ENCODE data around the gene AMER2. TPM values are rescaled to one million over a fixed set of nuclear protein-coding genes. Genes with fewer than 3 reads are reported as not detected.

AMER2 gene
- total RNA-seq, 1 donor from 2014 or later = not detected

GRCh38 chr13:25198647-25199046 is 26.6 kb upstream of the AMER2 start:
- no peak for DNase-seq (ENCODE audit: low spot score)
- Mint-ChIP-seq H3K4me3 (ENCODE audit: low read depth) (no peak overlapping the region), H3K36me3 (ENCODE audit: low read depth) (no peaks in the 10 kb centered on the region), H3K9me3 (no peaks in the 10 kb centered on the region), H3K27ac (no peak overlapping the region), H3K4me1 (ENCODE audit: low read depth) (no peaks in the 10 kb centered on the region), H3K27me3 (ENCODE audit: low read depth) (peaks cover under 1% of the 10 kb centered on the region)
- intact Hi-C loops (cut with micrococcal nuclease) = no loop called here

GRCh38 chr13:25196971-25197370 is 24.9 kb upstream of the AMER2 start:
- H3K9me3 Mint-ChIP-seq = no peaks in the 10 kb centered on the region
- no peak overlapping the region for H3K27ac Mint-ChIP-seq
- no peak for DNase-seq (ENCODE audit: low spot score)
- no peaks in the 10 kb centered on the region for H3K36me3 Mint-ChIP-seq (ENCODE audit: low read depth)
- intact Hi-C loops (cut with micrococcal nuclease) = no loop called here
- no peaks in the 10 kb centered on the region for H3K4me1 Mint-ChIP-seq (ENCODE audit: low read depth)
- H3K4me3 Mint-ChIP-seq (ENCODE audit: low read depth) = no peak overlapping the region
- H3K27me3 Mint-ChIP-seq (ENCODE audit: low read depth) = no peaks in the 10 kb centered on the region

- Mint-ChIP-seq H3K4me3 (ENCODE audit: low read depth) (no peak overlapping the region), H3K36me3 (ENCODE audit: low read depth) (no peaks in the 10 kb centered on the region), H3K27me3 (ENCODE audit: low read depth) (peaks cover 16% of the 10 kb centered on the region), H3K4me1 (ENCODE audit: low read depth) (no peaks in the 10 kb centered on the region), H3K9me3 (no peaks in the 10 kb centered on the region), H3K27ac (no peak overlapping the region)
- intact Hi-C loops (cut with micrococcal nuclease) = no loop called here
- no peak for DNase-seq (ENCODE audit: low spot score)
These were observed 20.8 kb upstream of the AMER2 start for GRCh38 chr13:25192936-25193335.

- Mint-ChIP-seq H3K27ac (no peak overlapping the region), H3K4me3 (ENCODE audit: low read depth) (no peak overlapping the region), H3K9me3 (no peaks in the 10 kb centered on the region), H3K4me1 (ENCODE audit: low read depth) (no peaks in the 10 kb centered on the region), H3K27me3 (ENCODE audit: low read depth) (peaks cover 16% of the 10 kb centered on the region), H3K36me3 (ENCODE audit: low read depth) (no peaks in the 10 kb centered on the region)
- intact Hi-C loops (cut with micrococcal nuclease) = no loop called here
- no peak for DNase-seq (ENCODE audit: low spot score)
These were observed 20.4 kb upstream of the AMER2 start for GRCh38 chr13:25192489-25192888.

GRCh38 chr13:25192052-25192451 is 20.0 kb upstream of the AMER2 start:
- no peak overlapping the region for H3K27ac Mint-ChIP-seq
- no peaks in the 10 kb centered on the region for H3K36me3 Mint-ChIP-seq (ENCODE audit: low read depth)
- peaks cover 16% of the 10 kb centered on the region for H3K27me3 Mint-ChIP-seq (ENCODE audit: low read depth)
- H3K4me3 Mint-ChIP-seq (ENCODE audit: low read depth) = no peak overlapping the region
- intact Hi-C loops (cut with micrococcal nuclease) = no loop called here
- H3K4me1 Mint-ChIP-seq (ENCODE audit: low read depth) = no peaks in the 10 kb centered on the region
- no peaks in the 10 kb centered on the region for H3K9me3 Mint-ChIP-seq
- no peak for DNase-seq (ENCODE audit: low spot score)

DNA sequence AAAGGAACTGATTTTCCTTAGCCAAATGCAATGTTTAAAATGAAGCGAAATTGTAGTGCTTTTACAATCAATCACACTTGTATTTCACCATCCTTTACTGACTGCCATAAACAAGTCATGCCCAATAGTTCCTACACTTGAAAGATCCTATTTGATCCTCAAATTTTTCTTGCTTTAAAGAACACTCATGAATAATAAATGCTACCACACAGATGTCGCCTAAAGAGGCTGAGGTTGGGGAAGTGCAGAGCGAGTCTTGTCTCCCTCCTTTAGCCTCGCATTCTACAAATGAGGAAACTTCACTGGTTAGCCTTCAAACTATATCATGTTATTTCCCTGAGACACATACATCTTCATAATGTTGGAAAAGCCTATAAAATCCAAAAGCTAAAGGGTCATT is 18.7 kb upstream of the AMER2 start:
- H3K4me1 Mint-ChIP-seq (ENCODE audit: low read depth) = no peaks in the 10 kb centered on the region
- intact Hi-C loops (cut with micrococcal nuclease) = no loop called here
- H3K27me3 Mint-ChIP-seq (ENCODE audit: low read depth) = peaks cover 16% of the 10 kb centered on the region
- no peaks in the 10 kb centered on the region for H3K36me3 Mint-ChIP-seq (ENCODE audit: low read depth)
- no peak overlapping the region for H3K4me3 Mint-ChIP-seq (ENCODE audit: low read depth)
- H3K27ac Mint-ChIP-seq = no peak overlapping the region
- H3K9me3 Mint-ChIP-seq = no peaks in the 10 kb centered on the region
- DNase-seq (ENCODE audit: low spot score) = no peak

DNA sequence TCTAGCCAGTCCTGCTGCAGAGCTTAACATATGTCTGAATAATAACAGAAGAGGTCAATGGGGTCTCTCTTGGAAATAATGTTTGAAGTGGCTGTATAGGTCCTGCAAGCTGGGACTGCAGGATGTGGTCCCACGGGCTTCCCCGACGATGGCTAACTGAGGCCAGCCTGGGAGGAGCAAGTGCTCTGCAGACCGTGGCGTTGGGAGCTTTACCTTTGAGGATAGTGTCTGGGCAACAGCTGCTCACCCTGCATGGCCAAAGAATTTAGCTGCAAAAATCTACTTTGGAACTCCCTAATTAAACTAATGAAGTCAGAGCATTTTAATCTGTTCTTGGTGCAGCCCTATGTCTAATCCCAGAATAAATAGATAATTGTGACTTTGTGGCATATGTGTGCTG is 18.2 kb upstream of the AMER2 start:
- no peak for DNase-seq (ENCODE audit: low spot score)
- Mint-ChIP-seq H3K4me3 (ENCODE audit: low read depth) (no peak overlapping the region), H3K36me3 (ENCODE audit: low read depth) (no peaks in the 10 kb centered on the region), H3K4me1 (ENCODE audit: low read depth) (no peaks in the 10 kb centered on the region), H3K27me3 (ENCODE audit: low read depth) (peaks cover 16% of the 10 kb centered on the region), H3K27ac (no peak overlapping the region), H3K9me3 (no peaks in the 10 kb centered on the region)
- intact Hi-C loops (cut with micrococcal nuclease) = no loop called here

GRCh38 chr13:25187596-25187995 is 15.5 kb upstream of the AMER2 start:
- peaks cover 30% of the 10 kb centered on the region for H3K27me3 Mint-ChIP-seq (ENCODE audit: low read depth)
- no peak overlapping the region for H3K27ac Mint-ChIP-seq
- intact Hi-C loops (cut with micrococcal nuclease) = no loop called here
- DNase-seq (ENCODE audit: low spot score) = no peak
- H3K9me3 Mint-ChIP-seq = no peaks in the 10 kb centered on the region
- H3K36me3 Mint-ChIP-seq (ENCODE audit: low read depth) = no peaks in the 10 kb centered on the region
- no peak overlapping the region for H3K4me3 Mint-ChIP-seq (ENCODE audit: low read depth)
- no peaks in the 10 kb centered on the region for H3K4me1 Mint-ChIP-seq (ENCODE audit: low read depth)

GRCh38 chr13:25186187-25186586 is 14.1 kb upstream of the AMER2 start:
- H3K36me3 Mint-ChIP-seq (ENCODE audit: low read depth) = no peaks in the 10 kb centered on the region
- no peak for DNase-seq (ENCODE audit: low spot score)
- H3K27me3 Mint-ChIP-seq (ENCODE audit: low read depth) = peaks cover 28% of the 10 kb centered on the region
- H3K4me3 Mint-ChIP-seq (ENCODE audit: low read depth) = no peak overlapping the region
- intact Hi-C loops (cut with micrococcal nuclease) = no loop called here
- no peaks in the 10 kb centered on the region for H3K9me3 Mint-ChIP-seq
- H3K4me1 Mint-ChIP-seq (ENCODE audit: low read depth) = no peaks in the 10 kb centered on the region
- no peak overlapping the region for H3K27ac Mint-ChIP-seq

DNA sequence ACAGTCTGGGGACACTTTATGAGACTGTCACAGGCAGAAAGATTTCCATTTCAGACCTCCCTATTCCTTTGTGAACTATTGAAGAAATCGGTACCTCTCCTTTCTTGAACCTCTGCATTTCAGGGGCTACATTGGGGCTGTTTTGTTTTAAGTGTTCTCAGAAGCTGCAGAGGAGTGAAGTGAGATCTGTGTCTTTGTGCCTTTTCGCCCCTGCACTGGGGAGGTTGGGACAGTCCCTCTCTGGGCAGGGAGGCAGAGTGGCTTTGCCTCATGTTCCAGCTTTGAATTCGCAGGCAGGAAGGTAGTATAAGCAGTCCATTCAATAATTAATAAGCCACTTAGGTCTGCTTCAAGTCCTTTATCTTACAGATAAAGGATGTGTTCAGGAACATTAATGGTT is 9.5 kb upstream of the AMER2 start:
- Mint-ChIP-seq H3K4me3 (ENCODE audit: low read depth) (no peak overlapping the region), H3K9me3 (no peaks in the 10 kb centered on the region), H3K27ac (no peak overlapping the region), H3K27me3 (ENCODE audit: low read depth) (peaks cover 25% of the 10 kb centered on the region), H3K4me1 (ENCODE audit: low read depth) (no peaks in the 10 kb centered on the region), H3K36me3 (ENCODE audit: low read depth) (no peaks in the 10 kb centered on the region)
- no peak for DNase-seq (ENCODE audit: low spot score)
- intact Hi-C loops (cut with micrococcal nuclease) = no loop called here

- Mint-ChIP-seq H3K9me3 (no peaks in the 10 kb centered on the region), H3K27ac (no peak overlapping the region), H3K27me3 (ENCODE audit: low read depth) (peaks cover 25% of the 10 kb centered on the region), H3K4me1 (ENCODE audit: low read depth) (no peaks in the 10 kb centered on the region), H3K4me3 (ENCODE audit: low read depth) (no peak overlapping the region), H3K36me3 (ENCODE audit: low read depth) (no peaks in the 10 kb centered on the region)
- no peak for DNase-seq (ENCODE audit: low spot score)
- intact Hi-C loops (cut with micrococcal nuclease) = no loop called here
These were observed 8.9 kb upstream of the AMER2 start for GRCh38 chr13:25180775-25181537.

GRCh38 chr13:25179832-25180774 is 8.0 kb upstream of the AMER2 start:
- intact Hi-C loops (cut with micrococcal nuclease) = no loop called here
- Mint-ChIP-seq H3K27ac (no peak overlapping the region), H3K4me3 (ENCODE audit: low read depth) (no peak overlapping the region), H3K36me3 (ENCODE audit: low read depth) (no peaks in the 10 kb centered on the region), H3K4me1 (ENCODE audit: low read depth) (no peaks in the 10 kb centered on the region), H3K27me3 (ENCODE audit: low read depth) (peaks cover 28% of the 10 kb centered on the region), H3K9me3 (no peaks in the 10 kb centered on the region)
- DNase-seq (ENCODE audit: low spot score) = no peak

GRCh38 chr13:25179011-25179410 is 6.9 kb upstream of the AMER2 start:
- Mint-ChIP-seq H3K27ac (no peak overlapping the region), H3K36me3 (ENCODE audit: low read depth) (no peaks in the 10 kb centered on the region), H3K27me3 (ENCODE audit: low read depth) (peaks cover 30% of the 10 kb centered on the region), H3K9me3 (no peaks in the 10 kb centered on the region), H3K4me1 (ENCODE audit: low read depth) (no peaks in the 10 kb centered on the region), H3K4me3 (ENCODE audit: low read depth) (no peak overlapping the region)
- intact Hi-C loops (cut with micrococcal nuclease) = no loop called here
- DNase-seq (ENCODE audit: low spot score) = no peak
